CD1c-positive myeloid dendritic cell (primary cell): ENCODE results near the gene FBXO48.
"Not testable (repeated sequence)": the region's sequence is repeated elsewhere in the genome, so short reads cannot be mapped to it uniquely, and the experiment has no call there.

Experiments
- DNase-seq: peaks from one replicate; pipeline ENCODE4 v3.0.0-alpha.2; 2016; ENCODE audit errors: extremely low spot score

FBXO48 gene

DNA sequence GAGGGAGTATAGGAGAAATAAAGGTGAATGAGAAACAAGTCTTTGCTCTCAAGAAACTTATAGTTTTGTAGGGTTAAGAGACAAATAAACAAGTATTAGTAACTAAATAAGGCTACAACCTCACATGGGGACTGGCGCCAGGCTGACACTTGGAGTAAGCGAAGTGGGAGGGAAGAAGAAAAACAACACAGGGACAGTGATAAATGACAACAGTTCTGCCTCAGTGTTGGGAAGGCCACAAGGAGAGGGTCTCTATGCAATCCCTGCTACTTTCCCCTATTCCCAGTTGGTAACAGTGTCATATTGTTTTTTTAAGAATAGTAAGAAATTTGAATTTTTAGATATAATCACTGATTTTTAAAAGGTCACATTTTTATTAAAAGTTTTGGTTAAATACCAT, 4.3 kb upstream of the FBXO48 start:
- no peak for DNase-seq

GRCh38 chr2:68469935-68470334, 2.8 kb upstream of the FBXO48 start:
- no peak for DNase-seq

DNA sequence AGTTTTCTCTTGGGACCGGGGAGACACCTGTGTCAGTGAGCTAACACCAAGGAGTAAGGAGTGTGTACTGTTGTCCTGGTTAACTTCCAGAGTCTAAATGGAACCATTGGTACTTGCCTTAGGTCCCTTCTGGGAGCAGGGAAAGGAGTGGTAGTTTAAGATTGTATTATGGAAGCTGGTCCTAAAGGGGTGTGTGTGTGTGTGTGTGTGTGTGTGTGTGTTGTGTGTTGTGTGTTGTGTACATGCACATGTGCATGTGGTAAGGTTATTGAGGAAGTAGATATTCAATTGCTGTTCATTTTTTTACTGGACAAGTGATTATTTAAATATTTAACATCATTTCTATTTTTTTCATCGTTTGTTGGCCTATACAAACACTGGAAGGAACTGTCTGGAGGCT, 1.7 kb upstream of the FBXO48 start:
- no peak for DNase-seq

- DNase-seq = no peak
Observed at GRCh38 chr2:68466778-68467076, 367 bp downstream of the FBXO48 start.

DNA sequence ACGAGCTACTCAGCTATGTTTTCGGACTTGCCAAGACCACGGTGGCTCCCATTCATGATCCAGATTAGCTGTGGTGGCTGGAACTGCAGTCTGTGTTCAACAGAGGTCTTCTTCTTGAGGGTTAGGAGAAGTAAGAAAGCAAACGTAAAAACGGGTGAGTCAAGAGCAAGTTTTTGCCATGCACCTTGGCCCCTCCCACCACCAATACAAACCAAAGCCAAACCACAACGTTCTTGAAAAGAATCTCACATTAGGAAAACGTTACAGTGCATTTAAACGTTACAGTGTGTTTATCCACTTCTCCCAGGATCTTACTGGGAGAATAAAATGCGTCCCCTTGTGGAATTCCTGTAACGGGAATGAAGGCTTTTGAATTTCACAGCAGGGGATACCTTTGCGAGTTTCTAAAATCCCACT, 725 bp downstream of the FBXO48 start:
- peak; percentile 80 for DNase-seq

- DNase-seq = peak; percentile 25
Observed at GRCh38 chr2:68465081-68465916, 1.8 kb downstream of the FBXO48 start.

DNA sequence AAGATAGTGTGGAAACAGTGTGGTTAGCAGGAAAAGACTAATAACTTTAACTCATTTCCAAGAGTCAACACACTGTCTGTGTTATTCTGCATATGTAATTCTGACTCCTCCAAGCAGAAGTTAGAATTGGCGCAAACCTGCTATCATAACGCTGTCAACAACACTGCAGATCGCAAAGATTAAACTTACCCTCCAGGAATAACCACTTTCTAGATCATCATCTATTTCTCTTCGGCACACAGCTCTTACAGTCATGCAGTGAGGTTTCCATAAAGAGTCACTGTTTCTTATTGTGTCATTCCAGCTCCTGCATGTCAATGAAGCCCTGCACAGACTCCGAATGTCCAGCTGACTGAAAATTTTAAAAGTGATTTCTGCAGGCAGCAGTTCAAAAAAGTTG, 2.4 kb downstream of the FBXO48 start:
- no peak for DNase-seq

- peak; percentile 78 for DNase-seq
Observed at GRCh38 chr2:68463287-68463877, 3.7 kb downstream of the FBXO48 start.

DNA sequence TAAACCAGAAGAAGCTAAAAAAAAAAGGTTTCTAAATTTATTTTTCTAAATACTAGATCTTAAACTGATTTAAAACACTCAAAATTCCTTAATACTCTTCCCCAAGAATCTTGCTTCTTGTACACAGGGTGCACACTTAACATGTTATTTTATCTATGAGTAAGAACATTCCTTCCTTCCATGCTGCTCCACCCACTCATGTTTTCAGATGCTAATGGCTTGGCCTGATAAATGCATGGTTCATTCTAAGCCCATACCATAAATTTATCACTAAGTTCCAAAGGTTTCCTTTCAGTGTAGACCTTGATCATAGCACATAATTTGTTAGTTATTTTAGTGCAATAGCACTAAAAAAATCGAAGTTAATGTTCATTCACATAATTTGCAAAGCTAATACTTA, 8.1 kb downstream of the FBXO48 start:
- no peak for DNase-seq

GRCh38 chr2:68456198-68456597, 10.9 kb downstream of the FBXO48 start:
- no peak for DNase-seq

DNA sequence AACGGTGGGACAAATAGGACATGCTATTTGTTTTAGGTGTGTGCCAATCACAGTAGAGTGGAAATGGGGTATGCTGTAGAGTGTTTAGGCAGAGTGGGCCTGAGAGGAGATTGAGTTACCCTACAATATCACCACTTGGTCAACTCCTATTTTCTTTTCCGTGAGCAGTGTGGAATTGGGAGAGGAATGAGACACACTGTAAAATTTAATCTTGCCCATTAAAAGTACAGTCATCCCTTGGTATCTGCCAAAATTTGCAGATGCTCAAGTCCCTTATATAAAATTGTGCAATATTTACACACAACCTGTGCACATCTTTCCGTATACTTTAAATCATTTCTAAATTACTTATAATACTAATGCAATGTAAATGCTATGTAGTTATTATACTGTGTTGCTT, 12.4 kb downstream of the FBXO48 start:
- DNase-seq = no peak

- no peak for DNase-seq
Observed at GRCh38 chr2:68453761-68454360, 13.2 kb downstream of the FBXO48 start.

- no peak for DNase-seq
Observed at GRCh38 chr2:68452158-68452900, 14.8 kb downstream of the FBXO48 start.

DNA sequence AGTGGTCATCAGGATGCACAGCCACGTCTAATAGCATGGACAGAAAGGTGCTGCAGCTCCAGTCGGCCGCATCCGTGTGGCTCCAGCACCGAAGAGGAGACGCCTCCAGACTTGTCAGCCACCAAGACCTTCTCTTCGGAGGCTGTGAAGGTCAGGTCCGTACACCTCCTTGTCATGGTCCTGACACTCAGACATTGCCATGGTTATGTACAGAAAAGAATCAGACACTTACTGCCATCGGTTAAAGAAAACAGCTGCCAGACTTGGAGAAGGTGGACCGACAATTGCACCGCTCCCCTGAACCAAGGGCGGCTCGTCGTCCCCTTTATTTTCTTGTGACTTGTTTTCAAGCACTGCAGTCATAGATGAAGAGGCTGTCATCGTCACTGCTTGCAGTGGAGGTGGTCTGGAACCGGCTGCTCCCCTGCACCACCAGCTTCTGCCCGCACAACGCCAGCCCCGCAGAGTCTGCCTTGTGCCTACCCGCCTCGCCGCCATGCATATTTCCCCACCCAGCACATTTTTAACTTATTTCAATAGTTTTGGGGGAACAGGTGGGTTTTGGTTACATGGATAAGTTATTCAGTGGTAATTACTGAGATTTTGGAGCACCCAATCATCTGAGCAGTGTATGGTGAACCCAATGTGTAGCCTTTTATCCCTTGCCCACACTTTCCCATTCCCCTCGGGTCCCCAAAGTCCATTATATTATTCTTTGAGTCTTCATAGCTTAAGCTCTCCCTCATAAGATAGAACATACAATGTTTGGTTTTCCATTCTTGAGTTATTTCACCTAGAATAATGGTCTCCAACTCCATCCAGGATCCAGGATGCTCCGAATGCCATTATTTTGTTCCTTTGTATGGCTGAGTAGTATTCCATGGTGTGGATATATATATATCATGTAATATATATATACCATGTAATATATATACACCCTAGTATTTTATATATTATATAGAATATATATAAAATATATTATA, 18.1 kb downstream of the FBXO48 start:
- DNase-seq = no peak

DNA sequence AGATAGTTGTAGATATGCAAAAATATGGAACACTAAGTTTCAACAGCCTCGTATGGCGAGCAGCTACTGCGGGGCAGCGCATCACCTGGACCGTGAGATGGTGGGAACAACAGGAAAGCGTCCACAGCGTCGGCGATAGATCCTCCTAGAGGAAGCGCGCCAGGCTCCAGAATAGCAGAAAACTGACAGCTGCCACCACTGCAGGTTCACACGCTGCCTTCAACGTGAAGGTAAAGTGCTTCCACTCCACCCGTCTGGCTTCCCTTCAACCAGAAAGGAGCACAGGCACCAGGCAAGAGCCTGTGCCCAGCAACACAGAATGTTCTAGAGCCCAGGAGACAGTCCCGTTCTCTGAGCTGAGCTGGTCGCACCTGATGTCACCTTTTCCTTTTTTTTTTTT, 20.0 kb downstream of the FBXO48 start:
- DNase-seq = no peak

GRCh38 chr2:68446425-68446824, 20.7 kb downstream of the FBXO48 start:
- not testable (repeated sequence) for DNase-seq

DNA sequence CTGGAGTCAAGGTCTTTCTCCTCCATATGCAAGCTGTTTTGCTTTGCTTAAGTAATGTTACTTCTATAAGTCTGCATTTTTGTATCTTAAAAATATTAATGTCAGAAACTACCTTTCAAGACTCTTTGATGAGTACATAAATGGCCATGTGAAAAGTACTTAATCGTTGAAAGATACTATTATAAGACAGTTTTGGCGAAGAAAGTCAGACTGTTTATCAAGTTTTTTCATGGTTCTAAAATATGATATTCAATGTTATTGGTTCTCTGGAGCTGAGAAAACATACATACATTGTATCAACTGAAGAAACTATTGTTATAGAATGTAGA, 25.1 kb downstream of the FBXO48 start:
- DNase-seq = no peak

GRCh38 chr2:68441179-68441993, 25.7 kb downstream of the FBXO48 start:
- peak; percentile 99 for DNase-seq

GRCh38 chr2:68438455-68439303, 28.4 kb downstream of the FBXO48 start:
- peak; percentile 80 for DNase-seq

DNA sequence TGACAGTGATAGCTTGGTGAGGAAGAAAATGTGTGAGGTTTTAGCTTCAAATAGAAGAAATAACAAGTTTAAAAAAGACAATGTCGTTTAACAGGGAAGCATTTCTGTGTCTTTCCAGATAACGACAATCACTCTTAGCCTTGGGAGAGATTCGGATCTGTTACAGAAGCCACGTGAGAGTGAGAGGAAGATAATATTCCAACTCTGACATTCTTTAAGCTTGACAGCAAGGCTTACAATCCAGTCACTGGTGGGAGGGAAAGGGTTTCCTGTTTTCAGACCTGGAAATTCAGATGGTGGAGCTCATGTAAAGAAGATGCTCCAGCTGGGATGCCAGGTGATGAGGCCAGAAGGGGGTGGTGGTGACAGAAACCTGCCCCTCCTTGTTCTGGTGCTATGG, 30.8 kb downstream of the FBXO48 start:
- DNase-seq = no peak
